Measurements from ENCODE around the gene SURF4. TPM values are rescaled to one million over a fixed set of nuclear protein-coding genes. Genes with fewer than 3 reads are reported as not detected.

SURF4 gene
- total RNA-seq, 2 donors from 2014 or later, result 178 to 187 TPM

GRCh38 chr9:133387680-133388079, 11.8 kb upstream of the SURF4 start:
- H3K27me3 Mint-ChIP-seq (ENCODE audit: insufficient read depth), result peaks cover 11% of the 10 kb centered on the region

GRCh38 chr9:133386338-133386737, 10.5 kb upstream of the SURF4 start:
- Histone ChIP-seq H3K4me3 (ENCODE audit: low read length) (no peak overlapping the region), H3K4me1 (ENCODE audit: control insufficient read depth, insufficient read depth, low read length) (no peaks in the 10 kb centered on the region), H3K9me3 (ENCODE audit: control insufficient read depth, low read length) (no peaks in the 10 kb centered on the region), H3K27ac (ENCODE audit: low read depth, low read length) (no peak overlapping the region), H3K36me3 (ENCODE audit: control insufficient read depth, insufficient read depth, low read length) (no peaks in the 10 kb centered on the region), H3K27me3 (ENCODE audit: control insufficient read depth, insufficient read depth, low read length, poor library complexity, severe bottlenecking) (no peaks in the 10 kb centered on the region), H3K9ac (ENCODE audit: extremely low read depth, low read length, poor library complexity, severe bottlenecking) (no peak overlapping the region)
- no peaks in the 10 kb centered on the region for H3K4me1 Mint-ChIP-seq
- peaks cover 12% of the 10 kb centered on the region for H3K9me3 Mint-ChIP-seq
- H3K27ac Mint-ChIP-seq, result no peak overlapping the region
- H3K36me3 Mint-ChIP-seq (ENCODE audit: low read depth), result no peaks in the 10 kb centered on the region
- DNase-seq, result no peak
- WGBS, 2 experiments (ENCODE audit: insufficient coverage in 1 of 2, insufficient read length in 1 of 2), result 92% methylated on average over 12 to 13 of the region's 13 CpGs
- H3K27me3 Mint-ChIP-seq (ENCODE audit: insufficient read depth), result peaks cover 11% of the 10 kb centered on the region
- H3K4me3 Mint-ChIP-seq, result no peak overlapping the region
- no peak for TF ChIP-seq CTCF (conservative IDR thresholded peaks at IDR 0.05)

More at GRCh38 chr9:133387680-133388079, 11.8 kb upstream of the SURF4 start:
- H3K36me3 Mint-ChIP-seq (ENCODE audit: low read depth), result no peaks in the 10 kb centered on the region
- no peaks in the 10 kb centered on the region for H3K27me3 ChIP-seq (ENCODE audit: control insufficient read depth, insufficient read depth, low read length, poor library complexity, severe bottlenecking)
- no peaks in the 10 kb centered on the region for H3K9me3 ChIP-seq (ENCODE audit: control insufficient read depth, low read length)
- no peaks in the 10 kb centered on the region for H3K4me1 ChIP-seq (ENCODE audit: control insufficient read depth, insufficient read depth, low read length)
- H3K27ac ChIP-seq (ENCODE audit: low read depth, low read length), result no peak overlapping the region
- no peak for DNase-seq
- no peaks in the 10 kb centered on the region for H3K36me3 ChIP-seq (ENCODE audit: control insufficient read depth, insufficient read depth, low read length)
- H3K4me1 Mint-ChIP-seq, result no peaks in the 10 kb centered on the region
- no peak overlapping the region for H3K27ac Mint-ChIP-seq
- H3K9me3 Mint-ChIP-seq, result peaks cover 17% of the 10 kb centered on the region
- 87 to 91% methylated on average over 8 to 9 of the region's 9 CpGs for WGBS, 2 experiments (ENCODE audit: insufficient coverage in 1 of 2, insufficient read length in 1 of 2)
- H3K4me3 Mint-ChIP-seq, result no peak overlapping the region
- H3K9ac ChIP-seq (ENCODE audit: extremely low read depth, low read length, poor library complexity, severe bottlenecking), result no peak overlapping the region
- TF ChIP-seq CTCF (conservative IDR thresholded peaks at IDR 0.05), result no peak
- no peak overlapping the region for H3K4me3 ChIP-seq (ENCODE audit: low read length)

GRCh38 chr9:133385452-133385851, 9.6 kb upstream of the SURF4 start:
- Histone ChIP-seq H3K27me3 (ENCODE audit: control insufficient read depth, insufficient read depth, low read length, poor library complexity, severe bottlenecking) (no peaks in the 10 kb centered on the region), H3K9ac (ENCODE audit: extremely low read depth, low read length, poor library complexity, severe bottlenecking) (no peak overlapping the region), H3K9me3 (ENCODE audit: control insufficient read depth, low read length) (no peaks in the 10 kb centered on the region), H3K36me3 (ENCODE audit: control insufficient read depth, insufficient read depth, low read length) (no peaks in the 10 kb centered on the region), H3K4me1 (ENCODE audit: control insufficient read depth, insufficient read depth, low read length) (no peaks in the 10 kb centered on the region), H3K4me3 (ENCODE audit: low read length) (no peak overlapping the region), H3K27ac (ENCODE audit: low read depth, low read length) (no peak overlapping the region)
- WGBS, 2 experiments (ENCODE audit: insufficient coverage in 1 of 2, insufficient read length in 1 of 2), result 89 to 93% methylated on average over 12 to 14 of the region's 14 CpGs
- Mint-ChIP-seq H3K4me1 (no peaks in the 10 kb centered on the region), H3K27me3 (ENCODE audit: insufficient read depth) (peaks cover 8% of the 10 kb centered on the region), H3K36me3 (ENCODE audit: low read depth) (no peaks in the 10 kb centered on the region), H3K4me3 (no peak overlapping the region), H3K27ac (no peak overlapping the region), H3K9me3 (peaks cover 7% of the 10 kb centered on the region)
- no peak for TF ChIP-seq CTCF (conservative IDR thresholded peaks at IDR 0.05)
- no peak for DNase-seq

Measured in endodermal cell (in vitro differentiated cells).